Mesendoderm (in vitro differentiated cells): ENCODE measurements around the gene FOXP1.
A peak's percentile ranks its signal among the peaks of the same experiment; 100 is the strongest.

ENCODE experiments used
- DNase-seq: peaks from one replicate; pipeline ENCODE4 v3.0.0; 2013
- H2AK5ac ChIP-seq: 2 replicates; pipeline ENCODE4 v1.6.1; 2013; ENCODE audit warnings: low read length, inconsistent platforms
- H2BK120ac ChIP-seq: 2 replicates; pipeline ENCODE4 v1.6.1; 2013; ENCODE audit warnings: low read depth, mild to moderate bottlenecking, low read length, moderate library complexity, mixed read lengths
- H2BK15ac ChIP-seq: replicated peaks from 2 replicates; pipeline ENCODE4 v1.6.1; 2013; ENCODE audit warnings: low read depth, mild to moderate bottlenecking, moderate library complexity
- H2BK5ac ChIP-seq: 2 replicates; pipeline ENCODE4 v1.6.1; 2013; ENCODE audit warnings: low read length, inconsistent platforms
- H3K18ac ChIP-seq: 2 replicates; pipeline ENCODE4 v1.6.1; 2013; ENCODE audit warnings: mild to moderate bottlenecking, low read length, mixed read lengths
- H3K23ac ChIP-seq: one replicate; pipeline ENCODE4 v1.6.1; 2013; ENCODE audit warnings: low read length
- H3K27ac ChIP-seq: 2 replicates; pipeline ENCODE4 v1.5.1; 2013; ENCODE audit warnings: low read depth, mild to moderate bottlenecking, inconsistent platforms, low read length, moderate library complexity
- H3K27me3 ChIP-seq: 2 replicates; pipeline ENCODE4 v1.6.1; 2013; ENCODE audit warnings: low read length, control low read depth, mild to moderate bottlenecking, inconsistent platforms; ENCODE audit not compliant: insufficient read depth, poor library complexity
- H3K36me3 ChIP-seq: 2 replicates; pipeline ENCODE4 v1.6.1; 2013; ENCODE audit warnings: low read length, inconsistent platforms; ENCODE audit not compliant: control insufficient read depth, insufficient read depth
- H3K4ac ChIP-seq: one replicate; pipeline ENCODE4 v1.6.1; 2013; ENCODE audit warnings: low read depth, mild to moderate bottlenecking, low read length, moderate library complexity
- H3K4me1 ChIP-seq: 2 replicates; pipeline ENCODE4 v1.6.1; 2013; ENCODE audit warnings: low read depth, low read length, inconsistent platforms; ENCODE audit not compliant: control insufficient read depth
- H3K4me2 ChIP-seq: 2 replicates; pipeline ENCODE4 v1.6.1; 2013; ENCODE audit warnings: low read length
- H3K4me3 ChIP-seq: 2 replicates; pipeline ENCODE4 v1.5.1; 2013; ENCODE audit warnings: mild to moderate bottlenecking, low read length
- H3K56ac ChIP-seq: one replicate; pipeline ENCODE4 v1.6.1; 2013; ENCODE audit warnings: low read length
- H3K79me1 ChIP-seq: 2 replicates; pipeline ENCODE4 v1.6.1; 2013; ENCODE audit warnings: low read length, inconsistent platforms
- H3K79me2 ChIP-seq: 2 replicates; pipeline ENCODE4 v1.6.1; 2013; ENCODE audit warnings: mild to moderate bottlenecking, low read length; ENCODE audit not compliant: control insufficient read depth, insufficient read depth
- H3K9ac ChIP-seq: 2 replicates; pipeline ENCODE4 v1.6.1; 2013; ENCODE audit warnings: low read length, inconsistent platforms
- H4K5ac ChIP-seq: one replicate; pipeline ENCODE4 v1.6.1; 2013; ENCODE audit warnings: low read length
- H4K8ac ChIP-seq: one replicate; pipeline ENCODE4 v1.6.1; 2013; ENCODE audit warnings: low read depth, mild to moderate bottlenecking, control low read depth, low read length, moderate library complexity
- WGBS: extraction: QIAGEN DNeasy Blood & Tissue Kit; methylation state at CpG from one replicate; pipeline ENCODE4 v1.1.7; 2013; ENCODE audit warnings: low lambda C conversion rate, missing lambda C conversion rate; ENCODE audit not compliant: insufficient coverage; ENCODE audit errors: extremely low coverage; 5-methylcytosine and 5-hydroxymethylcytosine counted together

FOXP1 gene

GRCh38 chr3:71210257-71211007 is 373.1 kb downstream of the FOXP1 start:
- WGBS: no CpG with 5 or more reads among the region's 4 CpGs
- DNase-seq: peak; percentile 78

GRCh38 chr3:71208211-71209095 is 375.1 kb downstream of the FOXP1 start:
- no peak overlapping the region for H3K56ac ChIP-seq
- no peak overlapping the region for H3K4me2 ChIP-seq
- no peak overlapping the region for H2BK5ac ChIP-seq
- H3K4me3 ChIP-seq: no peak overlapping the region
- peak overlapping the region; percentile 45 for H3K27ac ChIP-seq
- H3K18ac ChIP-seq: peak overlapping the region; percentile 39
- peaks cover 12% of the 10 kb centered on the region for H3K4me1 ChIP-seq
- DNase-seq: peak; percentile 70
- no CpG with 5 or more reads among the region's 6 CpGs for WGBS
- H2AK5ac ChIP-seq: no peak overlapping the region
- H3K23ac ChIP-seq: no peak overlapping the region
- no peak overlapping the region for H2BK120ac ChIP-seq
- H3K4ac ChIP-seq: no peak overlapping the region
- no peaks in the 10 kb centered on the region for H3K79me1 ChIP-seq
- H4K8ac ChIP-seq: no peak overlapping the region
- no peak overlapping the region for H3K9ac ChIP-seq
- H3K79me2 ChIP-seq: no peaks in the 10 kb centered on the region
- no peak overlapping the region for H4K5ac ChIP-seq
- H2BK15ac ChIP-seq: no peak overlapping the region
- no peaks in the 10 kb centered on the region for H3K36me3 ChIP-seq
- H3K27me3 ChIP-seq: no peaks in the 10 kb centered on the region

More at GRCh38 chr3:71210257-71211007, 373.1 kb downstream of the FOXP1 start:
- no peak overlapping the region for H2BK120ac ChIP-seq
- H2BK5ac ChIP-seq: no peak overlapping the region
- H3K4me3 ChIP-seq: no peak overlapping the region
- H4K8ac ChIP-seq: no peak overlapping the region
- H3K27me3 ChIP-seq: no peaks in the 10 kb centered on the region
- no peak overlapping the region for H2AK5ac ChIP-seq
- no peak overlapping the region for H3K56ac ChIP-seq
- H3K18ac ChIP-seq: peak overlapping the region; percentile 81
- no peak overlapping the region for H2BK15ac ChIP-seq
- H3K4me1 ChIP-seq: peaks cover 12% of the 10 kb centered on the region
- no peak overlapping the region for H3K4ac ChIP-seq
- H3K79me1 ChIP-seq: no peaks in the 10 kb centered on the region
- H3K79me2 ChIP-seq: no peaks in the 10 kb centered on the region
- no peak overlapping the region for H3K9ac ChIP-seq
- H3K23ac ChIP-seq: no peak overlapping the region
- H4K5ac ChIP-seq: no peak overlapping the region
- H3K36me3 ChIP-seq: no peaks in the 10 kb centered on the region
- no peak overlapping the region for H3K4me2 ChIP-seq
- H3K27ac ChIP-seq: peak overlapping the region; percentile 34

GRCh38 chr3:71207632-71208031 is 375.9 kb downstream of the FOXP1 start:
- WGBS: no CpG with 5 or more reads among the region's 3 CpGs
- Histone ChIP-seq H3K18ac (no peak overlapping the region), H2BK15ac (no peak overlapping the region), H3K27ac (no peak overlapping the region), H3K4ac (no peak overlapping the region), H2AK5ac (no peak overlapping the region), H4K8ac (no peak overlapping the region), H3K27me3 (no peaks in the 10 kb centered on the region), H3K4me1 (peaks cover 13% of the 10 kb centered on the region), H4K5ac (no peak overlapping the region), H3K4me2 (no peak overlapping the region), H2BK5ac (no peak overlapping the region), H3K36me3 (no peaks in the 10 kb centered on the region), H3K56ac (no peak overlapping the region), H3K79me1 (no peaks in the 10 kb centered on the region), H3K23ac (no peak overlapping the region), H3K79me2 (no peaks in the 10 kb centered on the region), H3K4me3 (no peak overlapping the region), H2BK120ac (no peak overlapping the region), H3K9ac (no peak overlapping the region)
- no peak for DNase-seq

GRCh38 chr3:71206305-71207165 is 377.0 kb downstream of the FOXP1 start:
- Histone ChIP-seq H2BK120ac (no peak overlapping the region), H3K27ac (no peak overlapping the region), H2BK15ac (peak overlapping the region; percentile 25), H3K79me2 (no peaks in the 10 kb centered on the region), H3K4me2 (no peak overlapping the region), H3K4ac (no peak overlapping the region), H3K9ac (no peak overlapping the region), H3K79me1 (no peaks in the 10 kb centered on the region), H3K4me1 (peaks cover 13% of the 10 kb centered on the region), H2AK5ac (no peak overlapping the region), H3K4me3 (no peak overlapping the region), H3K18ac (peak overlapping the region; percentile 68), H3K56ac (no peak overlapping the region), H4K5ac (no peak overlapping the region), H3K36me3 (no peaks in the 10 kb centered on the region), H3K27me3 (no peaks in the 10 kb centered on the region), H2BK5ac (no peak overlapping the region), H4K8ac (no peak overlapping the region), H3K23ac (no peak overlapping the region)
- WGBS: no CpG with 5 or more reads among the region's 10 CpGs
- no peak for DNase-seq

DNA sequence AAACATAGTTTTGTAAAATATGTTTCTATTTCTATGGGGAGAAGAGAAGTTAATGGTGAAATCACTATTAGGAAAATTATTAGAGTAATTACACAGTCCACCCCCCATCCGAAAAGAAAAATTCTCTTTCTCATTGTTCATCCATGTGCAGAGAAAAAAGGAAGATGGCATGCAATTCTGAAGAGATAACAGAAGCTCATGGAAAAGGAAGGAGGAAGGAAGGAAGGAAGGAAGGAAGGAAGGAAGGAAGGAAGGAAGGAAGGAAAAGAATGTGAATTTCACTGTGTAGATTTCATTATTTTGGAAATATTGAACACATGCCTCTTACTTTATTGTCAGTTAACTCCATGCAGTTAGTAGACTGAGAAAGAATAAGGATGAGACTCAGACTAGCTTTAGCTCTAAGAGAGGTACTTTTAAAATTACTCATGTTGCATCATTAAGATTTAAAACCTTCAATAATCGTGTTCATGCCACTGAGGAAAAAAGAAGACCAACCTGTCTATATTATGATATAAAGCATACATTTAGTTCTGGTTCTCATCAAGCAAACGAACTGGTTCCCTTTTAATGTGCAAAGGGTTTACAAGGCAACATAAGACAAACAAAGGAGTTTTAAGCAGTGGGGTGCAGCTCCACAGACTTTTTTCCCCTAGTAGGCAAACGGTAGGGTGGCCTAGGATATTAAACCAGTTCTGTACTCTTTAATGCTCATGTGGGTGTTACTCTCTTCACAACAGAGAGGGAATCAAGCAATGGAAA is 379.6 kb downstream of the FOXP1 start:
- Histone ChIP-seq H3K79me2 (no peaks in the 10 kb centered on the region), H3K18ac (no peak overlapping the region), H3K9ac (no peak overlapping the region), H3K4me2 (no peak overlapping the region), H3K56ac (no peak overlapping the region), H2AK5ac (no peak overlapping the region), H3K4me1 (peaks cover 14% of the 10 kb centered on the region), H2BK15ac (no peak overlapping the region), H3K36me3 (no peaks in the 10 kb centered on the region), H3K27me3 (no peaks in the 10 kb centered on the region), H3K4ac (no peak overlapping the region), H2BK120ac (no peak overlapping the region), H3K27ac (no peak overlapping the region), H3K4me3 (no peak overlapping the region), H3K79me1 (no peaks in the 10 kb centered on the region), H3K23ac (no peak overlapping the region), H4K8ac (no peak overlapping the region), H4K5ac (no peak overlapping the region), H2BK5ac (no peak overlapping the region)
- no CpG with 5 or more reads among the region's 4 CpGs for WGBS
- DNase-seq: no peak
